ENCODE data around the gene MUSTN1.

GRCh38 chr3:52819936-52820335 lies 14.9 kb downstream of the MUSTN1 start:
- TF ChIP-seq POLR2A (IDR thresholded peaks at IDR 0.05; ENCODE audit: low read depth, low read length) = no peak
- no peak for TF ChIP-seq CTCF (IDR thresholded peaks at IDR 0.05; ENCODE audit: extremely low read depth in 1 of 2, insufficient read depth in 1 of 2, low read depth in 1 of 2, low read length in 2 of 2)
- TF ChIP-seq POLR2AphosphoS5 (IDR thresholded peaks at IDR 0.05; ENCODE audit: insufficient read depth, low read depth, low read length) = no peak
- no peak for TF ChIP-seq GATA2 (IDR thresholded peaks at IDR 0.05; ENCODE audit: insufficient read depth, insufficient read length, low read depth, low read length)
- TF ChIP-seq MYC (IDR thresholded peaks at IDR 0.05; ENCODE audit: low read depth, low read length) = no peak
- no peak for TF ChIP-seq MAX (IDR thresholded peaks at IDR 0.05; ENCODE audit: insufficient read depth, insufficient read length)
- no peak for TF ChIP-seq EZH2 (IDR thresholded peaks at IDR 0.05; ENCODE audit: borderline replicate concordance, low read depth, low read length, severe bottlenecking)
- no peak for TF ChIP-seq JUN (IDR thresholded peaks at IDR 0.05; ENCODE audit: borderline replicate concordance, insufficient read depth, insufficient read length, low read depth)
- TF ChIP-seq FOS (IDR thresholded peaks at IDR 0.05; ENCODE audit: borderline replicate concordance, insufficient read depth, low read length) = no peak
